Caco-2 (cell line): ENCODE measurements around the gene GLYATL1. TPM values are rescaled to one million over a fixed set of nuclear protein-coding genes. Genes with fewer than 3 reads are reported as not detected.

Experiments used
- BruUV-seq: library from RNA; stranded (reverse); fragments of 400-500 nt; replicated peaks from 2 replicates; lab custom pipeline; 2021; lab: Mats Ljungman, UMichigan
- CTCF ChIA-PET: fragments of 300-600 bp; sonication (Branson Sonifier 250); formaldehyde crosslinking; loops from one replicate; lab custom pipeline; 2022; ENCODE audit warnings: antibody characterized with exemption; lab: Charles Lee
- POLR2A ChIA-PET: fragments of 300-600 bp; sonication (Branson Sonifier 250); formaldehyde crosslinking; loops from one replicate; lab custom pipeline; 2022; ENCODE audit warnings: antibody characterized with exemption; lab: Charles Lee
- DNase-seq, 2 experiments: peaks; one replicate each; pipeline versions ENCODE4 v3.0.0 to v3.0.0-alpha.2; 2020 to 2022
- H3K27me3 ChIP-seq: replicated peaks from 2 replicates; pipeline ENCODE4 v1.6.0; 2011; ENCODE audit warnings: low read length; ENCODE audit not compliant: control insufficient read depth, insufficient read depth
- H3K36me3 ChIP-seq: 2 replicates; pipeline ENCODE4 v1.5.1; 2011; ENCODE audit warnings: low read length; ENCODE audit not compliant: control insufficient read depth, insufficient read depth
- H3K4me1 ChIP-seq: fragments of 250-450 bp; sonication (Bioruptor Pico); 2 replicates; pipeline ENCODE4 v1.5.1; 2020; ENCODE audit warnings: mild to moderate bottlenecking
- H3K4me3 ChIP-seq: 2 replicates; pipeline ENCODE4 v1.5.1; 2011; ENCODE audit warnings: low read depth, mild to moderate bottlenecking, control low read depth, low read length
- H3K9me3 ChIP-seq: fragments of 250-450 bp; sonication (Bioruptor Pico); 2 replicates; pipeline ENCODE4 v1.5.1; 2020; ENCODE audit warnings: mild to moderate bottlenecking, moderate library complexity
- H3K27ac Mint-ChIP-seq: one replicate; pipeline ENCODE4 v1.8.0; 2022; ENCODE audit warnings: mixed read lengths; ENCODE audit not compliant: unreplicated experiment
- H3K27me3 Mint-ChIP-seq: one replicate; pipeline ENCODE4 v1.8.0; 2022; ENCODE audit warnings: mixed read lengths; ENCODE audit not compliant: insufficient read depth, unreplicated experiment
- H3K36me3 Mint-ChIP-seq: one replicate; pipeline ENCODE4 v1.8.0; 2022; ENCODE audit warnings: mild to moderate bottlenecking, mixed read lengths; ENCODE audit not compliant: insufficient read depth, unreplicated experiment
- H3K4me1 Mint-ChIP-seq: one replicate; pipeline ENCODE4 v1.8.0; 2022; ENCODE audit warnings: low read depth, mixed read lengths; ENCODE audit not compliant: unreplicated experiment
- H3K4me3 Mint-ChIP-seq: one replicate; pipeline ENCODE4 v1.8.0; 2022; ENCODE audit warnings: mild to moderate bottlenecking, moderate library complexity, mixed read lengths; ENCODE audit not compliant: unreplicated experiment
- H3K9me3 Mint-ChIP-seq: one replicate; pipeline ENCODE4 v1.8.0; 2022; ENCODE audit warnings: mixed read lengths; ENCODE audit not compliant: unreplicated experiment
- CTCF ChIP-seq, 2 experiments: fragments of 200-600 bp in 1 of 2; IDR thresholded peaks; 1 replicate in 1 of 2; 2 replicates in 1 of 2; pipeline versions ENCODE4 v1.5.1 to v1.8.0; 2011 to 2022; ENCODE audit warnings: antibody characterized with exemption in 1 of 2, control low read depth in 1 of 2, inconsistent platforms in 1 of 2, low read depth in 1 of 2, low read length in 1 of 2, mild to moderate bottlenecking in 1 of 2, moderate library complexity in 1 of 2; ENCODE audit not compliant: insufficient read depth in 1 of 2, severe bottlenecking in 1 of 2, unreplicated experiment in 1 of 2
- intact Hi-C: fragments of 100-400 bp; cut with micrococcal nuclease; formaldehyde crosslinking; loops from one replicate; pipeline ENCODE4 v1.10.0; 2022; ENCODE audit not compliant: unreplicated experiment
- total RNA-seq: library from RNA; stranded (reverse); gene quantifications from 2 replicates; pipeline ENCODE4 v1.2.3, GENCODE V29; 2022

GLYATL1 gene
- total RNA-seq, 1 experiment from 2014 or later: 4.0 TPM

DNA sequence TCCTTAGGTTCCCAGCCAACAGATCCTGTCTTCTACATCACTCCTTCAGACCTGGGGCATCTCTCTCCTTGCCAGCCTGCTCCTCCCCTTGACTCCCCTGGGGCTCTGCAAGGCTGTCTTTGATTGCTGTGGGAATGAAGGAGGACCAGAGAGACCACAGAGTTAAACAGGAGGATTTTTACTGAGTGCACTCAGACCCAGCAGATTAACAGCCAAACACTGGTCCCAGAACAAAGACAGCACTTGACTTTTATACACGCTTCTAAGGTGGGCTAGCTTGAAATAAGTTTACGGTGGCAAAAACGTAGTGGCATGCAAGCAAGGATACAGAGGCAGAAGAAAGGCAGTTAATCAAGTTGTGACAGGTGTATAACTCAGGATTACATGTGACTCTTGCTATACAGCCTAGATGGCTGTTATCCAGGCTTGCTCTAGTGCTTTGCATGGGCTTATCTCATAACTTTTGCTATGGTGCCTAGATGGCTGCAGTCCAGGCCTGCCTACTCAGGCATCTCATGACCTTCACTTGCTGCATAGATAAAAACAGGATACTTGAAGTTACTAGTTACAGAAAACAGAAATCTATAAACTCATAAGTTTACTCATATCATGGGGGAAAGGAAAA lies 22.0 kb upstream of the GLYATL1 start:
- no peak overlapping the region for H3K27ac Mint-ChIP-seq
- H3K4me3 Mint-ChIP-seq: no peak overlapping the region
- intact Hi-C loops: no loop called here
- Histone ChIP-seq H3K4me1 (peaks cover 11% of the 10 kb centered on the region), H3K36me3 (no peaks in the 10 kb centered on the region), H3K4me3 (no peak overlapping the region), H3K27me3 (no peaks in the 10 kb centered on the region), H3K9me3 (peaks cover 17% of the 10 kb centered on the region)
- no peak for TF ChIP-seq CTCF (IDR thresholded peaks at IDR 0.05; ENCODE audit: insufficient read depth in 1 of 2, low read depth in 1 of 2, low read length in 1 of 2, severe bottlenecking in 1 of 2, unreplicated experiment in 1 of 2)
- peaks cover 65% of the 10 kb centered on the region for H3K9me3 Mint-ChIP-seq
- DNase-seq: no peak
- BruUV-seq: no TSS peak
- ChIA-PET POLR2A (no interaction called here), CTCF (no interaction called here)
- H3K36me3 Mint-ChIP-seq: no peaks in the 10 kb centered on the region
- no peaks in the 10 kb centered on the region for H3K27me3 Mint-ChIP-seq
- H3K4me1 Mint-ChIP-seq: peaks cover 15% of the 10 kb centered on the region

DNA sequence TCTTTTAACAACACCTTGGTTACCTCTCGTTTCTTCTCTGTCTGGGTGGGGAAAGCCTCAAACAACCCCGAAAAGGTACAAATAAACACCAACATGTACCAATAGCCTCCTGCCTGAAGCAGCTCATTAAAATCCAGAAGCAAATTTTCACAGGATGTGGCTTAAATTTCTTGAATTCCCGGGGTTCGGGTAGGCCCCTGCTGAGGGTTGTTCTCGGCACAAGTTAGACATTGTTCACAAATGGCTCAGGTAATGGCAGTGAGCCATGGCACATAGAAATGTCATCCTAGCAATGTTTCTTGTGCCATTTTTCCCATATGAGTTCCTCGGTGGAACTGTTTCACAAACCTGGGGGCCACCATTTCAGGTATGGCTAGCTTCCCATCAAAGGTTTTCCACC lies 19.7 kb upstream of the GLYATL1 start:
- peaks cover 17% of the 10 kb centered on the region for H3K9me3 ChIP-seq
- H3K4me1 ChIP-seq: peaks cover 34% of the 10 kb centered on the region
- Mint-ChIP-seq H3K36me3 (no peaks in the 10 kb centered on the region), H3K27ac (no peak overlapping the region), H3K4me3 (no peak overlapping the region), H3K27me3 (no peaks in the 10 kb centered on the region), H3K4me1 (peaks cover 28% of the 10 kb centered on the region), H3K9me3 (peaks cover 47% of the 10 kb centered on the region)
- H3K4me3 ChIP-seq: no peak overlapping the region
- intact Hi-C loops: no loop called here
- no peaks in the 10 kb centered on the region for H3K36me3 ChIP-seq
- TF ChIP-seq CTCF (IDR thresholded peaks at IDR 0.05; ENCODE audit: insufficient read depth in 1 of 2, low read depth in 1 of 2, low read length in 1 of 2, severe bottlenecking in 1 of 2, unreplicated experiment in 1 of 2): no peak
- DNase-seq: no peak
- no peaks in the 10 kb centered on the region for H3K27me3 ChIP-seq
- no TSS peak for BruUV-seq
- CTCF ChIA-PET: interaction anchor here (0.8 kb wide), 1 partner anchor 69 kb away, joined by 3 read pairs; no protein-coding TSS in a partner anchor
- POLR2A ChIA-PET: no interaction called here

DNA sequence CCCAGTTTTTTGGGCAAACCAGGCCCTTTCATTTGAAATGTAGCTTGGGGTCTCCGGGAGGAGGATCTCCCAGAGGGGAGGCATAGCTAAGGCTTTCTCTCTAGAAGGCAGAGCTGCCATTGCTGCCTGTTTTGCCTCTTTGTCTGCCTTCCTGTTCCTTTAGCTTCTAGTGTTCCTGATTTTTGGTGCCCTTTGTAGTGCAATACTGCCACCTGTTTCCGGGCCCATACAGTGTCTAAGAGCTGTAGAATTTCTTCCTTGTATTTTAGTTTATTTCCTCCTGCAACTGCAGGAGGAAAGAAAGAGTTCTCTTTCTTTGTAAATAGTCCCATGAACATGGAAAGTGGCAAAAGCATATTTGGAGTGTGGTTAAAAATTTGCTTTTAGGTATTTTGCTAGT lies 19.3 kb upstream of the GLYATL1 start:
- CTCF ChIA-PET: interaction anchor here (0.8 kb wide), 1 partner anchor 70 kb away, joined by 3 read pairs; no protein-coding TSS in a partner anchor
- peaks cover 43% of the 10 kb centered on the region for H3K9me3 Mint-ChIP-seq
- H3K4me1 Mint-ChIP-seq: peaks cover 30% of the 10 kb centered on the region
- H3K4me3 Mint-ChIP-seq: no peak overlapping the region
- H3K9me3 ChIP-seq: peaks cover 17% of the 10 kb centered on the region
- TF ChIP-seq CTCF (IDR thresholded peaks at IDR 0.05; ENCODE audit: insufficient read depth in 1 of 2, low read depth in 1 of 2, low read length in 1 of 2, severe bottlenecking in 1 of 2, unreplicated experiment in 1 of 2): no peak
- H3K4me1 ChIP-seq: peaks cover 38% of the 10 kb centered on the region
- H3K27me3 Mint-ChIP-seq: no peaks in the 10 kb centered on the region
- H3K27me3 ChIP-seq: no peaks in the 10 kb centered on the region
- H3K27ac Mint-ChIP-seq: no peak overlapping the region
- H3K4me3 ChIP-seq: no peak overlapping the region
- BruUV-seq: no TSS peak
- intact Hi-C loops: no loop called here
- POLR2A ChIA-PET: no interaction called here
- H3K36me3 Mint-ChIP-seq: no peaks in the 10 kb centered on the region
- no peaks in the 10 kb centered on the region for H3K36me3 ChIP-seq
- no peak for DNase-seq
